GM13976 (cell line): Measurements from ENCODE around the gene SP6.

Source experiments
- DNase-seq: peaks from one replicate; pipeline ENCODE4 v3.0.0; 2012; ENCODE audit warnings: low spot score
- in situ Hi-C: fragments of 300-500 bp; cut with MboI; formaldehyde crosslinking; loops from one replicate; pipeline ENCODE4 v1.12.0; 2022; ENCODE audit warnings: low sequenced_read_pairs, mixed read lengths, inconsistent platforms; ENCODE audit not compliant: unreplicated experiment
- TF ChIP-seq, protein P1 (sequence below): IDR thresholded peaks from 2 replicates; pipeline ENCODE4 v1.5.1; 2012; ENCODE audit warnings: borderline replicate concordance, mild to moderate bottlenecking; ENCODE audit not compliant: insufficient read depth; ENCODE audit errors: extremely low read depth, missing control alignments, control extremely low read depth

SP6 gene

DNA sequence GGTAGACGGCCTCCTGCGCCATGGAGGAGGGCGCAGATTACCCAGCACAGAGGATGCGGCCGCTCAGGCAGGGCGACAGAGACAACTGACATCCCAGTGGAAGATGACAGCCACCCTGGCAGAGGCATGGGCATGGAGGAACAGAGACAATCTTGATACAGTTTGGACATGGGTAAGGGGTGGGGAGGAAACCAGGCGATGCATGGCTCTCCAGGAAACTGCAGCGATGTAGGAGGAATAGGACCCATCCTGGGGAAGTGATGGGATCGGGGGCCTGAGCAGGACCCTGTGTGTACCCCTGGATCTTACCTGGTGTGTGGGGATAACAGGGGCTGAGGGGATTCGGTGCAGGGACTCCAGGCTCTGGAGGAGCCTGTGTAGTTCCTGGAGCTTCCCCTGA lies 34.0 kb downstream of the SP6 start:
- TF ChIP-seq, protein P1, sequence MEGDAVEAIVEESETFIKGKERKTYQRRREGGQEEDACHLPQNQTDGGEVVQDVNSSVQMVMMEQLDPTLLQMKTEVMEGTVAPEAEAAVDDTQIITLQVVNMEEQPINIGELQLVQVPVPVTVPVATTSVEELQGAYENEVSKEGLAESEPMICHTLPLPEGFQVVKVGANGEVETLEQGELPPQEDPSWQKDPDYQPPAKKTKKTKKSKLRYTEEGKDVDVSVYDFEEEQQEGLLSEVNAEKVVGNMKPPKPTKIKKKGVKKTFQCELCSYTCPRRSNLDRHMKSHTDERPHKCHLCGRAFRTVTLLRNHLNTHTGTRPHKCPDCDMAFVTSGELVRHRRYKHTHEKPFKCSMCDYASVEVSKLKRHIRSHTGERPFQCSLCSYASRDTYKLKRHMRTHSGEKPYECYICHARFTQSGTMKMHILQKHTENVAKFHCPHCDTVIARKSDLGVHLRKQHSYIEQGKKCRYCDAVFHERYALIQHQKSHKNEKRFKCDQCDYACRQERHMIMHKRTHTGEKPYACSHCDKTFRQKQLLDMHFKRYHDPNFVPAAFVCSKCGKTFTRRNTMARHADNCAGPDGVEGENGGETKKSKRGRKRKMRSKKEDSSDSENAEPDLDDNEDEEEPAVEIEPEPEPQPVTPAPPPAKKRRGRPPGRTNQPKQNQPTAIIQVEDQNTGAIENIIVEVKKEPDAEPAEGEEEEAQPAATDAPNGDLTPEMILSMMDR = no peak
- in situ Hi-C loops = no loop called here
- DNase-seq = no peak

DNA sequence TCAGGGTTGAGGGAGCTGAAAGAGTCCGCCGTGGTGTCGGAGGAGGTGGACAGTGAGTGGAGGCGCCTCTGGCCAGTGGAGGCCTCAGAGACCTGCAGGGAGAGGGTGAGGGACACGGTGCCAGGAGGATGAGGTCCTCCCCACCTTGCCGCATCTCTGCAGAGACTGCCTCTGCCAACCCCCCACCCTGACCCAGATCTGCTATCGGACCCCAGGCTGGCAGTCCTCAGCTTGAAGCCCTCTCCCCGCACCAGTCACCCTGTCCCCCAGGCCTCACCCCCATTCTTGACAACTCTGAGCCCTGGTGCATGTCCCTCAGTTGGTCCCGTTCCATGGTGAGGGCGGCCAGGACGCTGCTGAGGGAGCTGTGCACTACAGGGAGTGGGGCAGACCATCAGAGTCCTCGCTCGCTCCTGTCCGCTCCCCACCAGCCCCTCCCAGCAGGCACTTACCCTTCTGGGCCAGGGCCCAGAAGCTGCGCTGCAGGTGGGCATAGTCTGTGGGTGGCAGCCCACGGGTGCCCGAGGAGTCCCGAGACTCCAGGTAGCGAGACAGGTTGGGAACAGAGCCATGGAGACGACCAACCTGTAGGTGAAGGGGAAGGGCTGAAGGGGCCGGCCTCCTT lies 34.7 kb downstream of the SP6 start:
- TF ChIP-seq, protein P1 = no peak
- no peak for DNase-seq
- in situ Hi-C loops = no loop called here

DNA sequence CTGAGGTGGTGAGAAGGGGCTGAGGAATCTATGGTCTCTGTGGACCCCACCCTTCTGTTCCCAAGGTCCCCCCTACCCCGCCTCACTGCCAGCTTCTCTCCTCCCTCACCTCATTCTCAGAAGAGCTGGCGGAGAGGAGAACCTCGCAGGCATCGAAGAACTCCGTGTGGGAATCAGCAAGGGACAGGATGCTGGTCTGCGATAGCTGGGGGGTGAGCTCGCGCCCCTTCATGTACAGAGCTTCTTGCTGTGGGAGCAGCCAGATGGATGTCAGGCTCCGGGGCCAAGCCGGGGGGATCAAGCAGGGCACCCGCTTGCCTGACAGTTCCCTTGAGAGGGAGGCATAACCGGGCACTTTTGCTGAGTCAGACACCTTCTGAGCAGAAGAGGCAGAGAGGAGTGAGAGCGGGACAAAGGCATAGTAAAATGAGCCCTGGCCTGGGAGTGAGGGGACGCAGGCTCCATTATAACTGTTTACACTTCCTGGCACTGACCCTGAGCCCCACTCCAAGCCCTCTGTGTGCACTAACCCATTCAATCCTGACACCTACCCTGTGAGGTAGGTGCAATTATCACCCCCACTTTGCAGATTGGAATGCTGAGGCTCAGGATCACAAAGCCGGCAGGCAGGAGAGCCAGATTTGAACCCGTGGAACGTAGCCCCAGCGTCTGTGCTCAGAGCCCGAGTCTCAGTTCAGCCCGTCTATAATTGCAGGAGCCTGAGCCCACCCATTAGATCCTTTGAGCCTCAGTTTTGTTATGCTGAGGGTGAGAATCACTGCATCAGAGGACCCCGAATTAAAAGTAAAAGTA lies 35.7 kb downstream of the SP6 start:
- DNase-seq = no peak
- TF ChIP-seq, protein P1 = no peak
- in situ Hi-C loops = no loop called here

DNA sequence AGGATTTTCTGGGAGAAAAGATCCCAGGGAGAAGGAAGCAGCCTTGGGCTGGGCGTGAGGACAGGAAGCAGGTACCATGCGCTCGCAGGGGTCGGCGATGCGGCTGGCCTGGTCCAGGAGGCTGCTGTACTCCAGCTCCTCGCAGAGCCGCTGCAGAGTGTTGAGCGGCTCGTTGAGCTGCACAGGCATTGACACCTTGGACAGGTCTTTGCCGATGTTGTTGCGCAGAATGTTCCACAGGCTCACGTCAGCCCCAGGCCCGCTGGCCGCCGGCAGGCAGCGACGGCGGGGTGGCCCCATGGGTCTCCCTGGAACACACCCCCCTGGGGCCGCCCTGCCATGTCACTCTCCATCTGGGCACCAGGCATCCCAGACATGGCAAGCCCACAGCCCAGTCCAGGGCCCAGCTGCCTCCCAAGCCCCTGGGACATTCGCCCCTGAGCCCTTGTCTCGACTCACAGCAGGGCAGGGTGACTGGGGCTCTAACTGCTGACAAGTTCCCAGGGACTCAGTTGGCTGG lies 37.4 kb downstream of the SP6 start:
- TF ChIP-seq, protein P1 = no peak
- in situ Hi-C loops = no loop called here
- DNase-seq = no peak

DNA sequence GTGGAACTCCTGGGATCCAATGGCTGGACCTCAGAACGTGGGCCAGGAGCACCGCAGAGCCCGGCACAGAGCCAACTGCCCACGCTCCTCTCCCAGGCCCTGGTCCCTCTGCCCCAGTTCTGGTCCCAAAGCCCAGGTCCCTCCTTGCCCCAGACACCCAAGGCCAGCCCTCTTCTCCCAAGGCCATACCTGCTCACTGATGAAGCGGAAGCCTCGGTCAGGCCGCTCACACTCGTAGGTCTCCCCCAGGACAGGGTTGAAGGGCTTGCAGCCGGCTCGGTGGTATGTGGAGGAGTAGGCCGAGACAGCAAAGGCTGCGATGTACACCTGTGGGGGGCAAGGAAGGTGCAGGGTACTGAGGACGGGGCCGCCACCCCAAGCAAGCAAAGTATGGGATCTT lies 37.9 kb downstream of the SP6 start:
- TF ChIP-seq, protein P1 = no peak
- DNase-seq = no peak
- in situ Hi-C loops = no loop called here

DNA sequence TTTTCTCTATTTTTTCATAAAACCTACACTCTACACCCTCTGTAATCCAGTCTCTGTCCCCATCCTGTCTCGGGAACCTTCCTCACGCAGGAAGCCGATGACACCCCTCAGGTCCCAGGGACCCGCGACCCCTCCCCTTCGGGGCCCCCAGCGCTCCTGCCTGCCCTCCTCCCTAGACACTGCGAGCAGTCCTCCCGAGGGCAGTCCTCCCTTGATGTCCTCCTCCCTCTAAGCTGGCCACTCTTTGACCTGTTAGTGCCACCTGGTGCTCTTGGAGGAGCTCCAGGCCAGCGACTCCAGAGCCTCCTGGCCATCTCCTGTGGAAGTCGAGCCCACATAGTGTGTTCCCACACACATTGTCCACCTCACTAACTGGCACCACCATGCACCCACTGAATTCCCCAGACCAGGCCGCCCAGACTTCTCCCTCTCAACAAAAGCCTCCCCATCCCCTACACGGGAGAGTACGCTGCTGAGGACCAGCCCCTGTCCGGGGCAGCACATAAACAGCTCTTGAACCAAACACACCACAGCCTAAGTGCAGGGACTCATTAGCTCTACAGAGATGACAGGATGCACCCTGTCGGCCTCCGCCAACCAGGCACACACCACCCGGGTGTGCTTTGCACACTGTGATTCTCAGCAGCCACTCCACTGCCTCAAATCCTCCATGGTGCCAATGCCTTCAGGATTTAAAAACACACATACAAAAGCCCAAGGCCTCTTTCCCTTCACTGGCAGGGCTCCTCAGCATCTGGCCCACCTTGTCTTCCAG lies 38.6 kb downstream of the SP6 start:
- DNase-seq = no peak

More for the DNA sequence above, 38.6 kb downstream of the SP6 start:
- TF ChIP-seq, protein P1 = no peak
- in situ Hi-C loops = no loop called here
